Nephron progenitor cell (in vitro differentiated cells): Measurements from ENCODE around the gene PCSK5.

Experiments used
- DNase-seq: peaks from one replicate; pipeline ENCODE4 v3.0.0; 2021
- H3K27ac Mint-ChIP-seq: 2 replicates; pipeline ENCODE4 v1.8.0; 2021; ENCODE audit warnings: mild to moderate bottlenecking, moderate library complexity, mixed read lengths
- H3K27me3 Mint-ChIP-seq: 2 replicates; pipeline ENCODE4 v1.8.0; 2021; ENCODE audit warnings: mild to moderate bottlenecking, low read depth, mixed read lengths; ENCODE audit not compliant: poor library complexity
- H3K36me3 Mint-ChIP-seq: 2 replicates; pipeline ENCODE4 v1.8.0; 2021; ENCODE audit warnings: low read depth, mixed read lengths
- H3K4me1 Mint-ChIP-seq: 2 replicates; pipeline ENCODE4 v1.8.0; 2021; ENCODE audit warnings: mixed read lengths
- H3K4me3 Mint-ChIP-seq: 2 replicates; pipeline ENCODE4 v1.8.0; 2021; ENCODE audit warnings: mild to moderate bottlenecking, moderate library complexity, mixed read lengths
- H3K9me3 Mint-ChIP-seq: 2 replicates; pipeline ENCODE4 v1.8.0; 2021; ENCODE audit warnings: mild to moderate bottlenecking, moderate library complexity, mixed read lengths
- TF ChIP-seq, protein P1 (sequence below): fragments of 200-600 bp; sonication (generic); IDR thresholded peaks from 2 replicates; pipeline ENCODE4 v1.5.0; 2021; ENCODE audit warnings: antibody characterized with exemption

The PCSK5 gene

DNA sequence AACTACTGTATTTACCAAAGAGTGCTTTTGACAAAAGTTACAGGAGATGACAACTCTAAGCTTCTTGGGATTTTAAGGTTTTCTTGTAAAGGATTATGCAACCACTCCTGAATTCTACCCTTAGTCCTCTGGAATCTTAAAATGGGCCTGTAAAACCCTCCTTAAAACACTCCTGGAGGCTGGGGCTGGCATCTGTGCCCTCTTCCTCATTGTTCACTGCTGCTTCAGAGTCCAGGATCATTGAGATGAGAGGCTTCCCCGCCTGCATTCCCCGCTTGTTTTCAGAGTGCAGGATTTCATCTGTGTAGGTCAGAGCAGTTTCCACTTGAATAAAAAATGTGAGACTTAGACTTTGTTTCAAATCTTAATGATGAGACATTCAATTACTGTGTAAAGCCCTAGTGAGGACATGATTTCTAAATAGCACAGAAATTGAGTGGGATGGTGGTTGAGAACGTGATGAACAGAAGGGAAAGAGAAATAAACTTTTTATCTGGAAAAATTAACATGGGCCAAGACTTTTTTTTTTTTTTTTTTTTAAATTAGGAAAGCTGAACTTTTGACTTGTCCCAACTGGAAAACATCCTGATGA lies 40.4 kb downstream of the PCSK5 start:
- no peak for DNase-seq
- TF ChIP-seq, protein P1, sequence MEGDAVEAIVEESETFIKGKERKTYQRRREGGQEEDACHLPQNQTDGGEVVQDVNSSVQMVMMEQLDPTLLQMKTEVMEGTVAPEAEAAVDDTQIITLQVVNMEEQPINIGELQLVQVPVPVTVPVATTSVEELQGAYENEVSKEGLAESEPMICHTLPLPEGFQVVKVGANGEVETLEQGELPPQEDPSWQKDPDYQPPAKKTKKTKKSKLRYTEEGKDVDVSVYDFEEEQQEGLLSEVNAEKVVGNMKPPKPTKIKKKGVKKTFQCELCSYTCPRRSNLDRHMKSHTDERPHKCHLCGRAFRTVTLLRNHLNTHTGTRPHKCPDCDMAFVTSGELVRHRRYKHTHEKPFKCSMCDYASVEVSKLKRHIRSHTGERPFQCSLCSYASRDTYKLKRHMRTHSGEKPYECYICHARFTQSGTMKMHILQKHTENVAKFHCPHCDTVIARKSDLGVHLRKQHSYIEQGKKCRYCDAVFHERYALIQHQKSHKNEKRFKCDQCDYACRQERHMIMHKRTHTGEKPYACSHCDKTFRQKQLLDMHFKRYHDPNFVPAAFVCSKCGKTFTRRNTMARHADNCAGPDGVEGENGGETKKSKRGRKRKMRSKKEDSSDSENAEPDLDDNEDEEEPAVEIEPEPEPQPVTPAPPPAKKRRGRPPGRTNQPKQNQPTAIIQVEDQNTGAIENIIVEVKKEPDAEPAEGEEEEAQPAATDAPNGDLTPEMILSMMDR, result no peak

DNA sequence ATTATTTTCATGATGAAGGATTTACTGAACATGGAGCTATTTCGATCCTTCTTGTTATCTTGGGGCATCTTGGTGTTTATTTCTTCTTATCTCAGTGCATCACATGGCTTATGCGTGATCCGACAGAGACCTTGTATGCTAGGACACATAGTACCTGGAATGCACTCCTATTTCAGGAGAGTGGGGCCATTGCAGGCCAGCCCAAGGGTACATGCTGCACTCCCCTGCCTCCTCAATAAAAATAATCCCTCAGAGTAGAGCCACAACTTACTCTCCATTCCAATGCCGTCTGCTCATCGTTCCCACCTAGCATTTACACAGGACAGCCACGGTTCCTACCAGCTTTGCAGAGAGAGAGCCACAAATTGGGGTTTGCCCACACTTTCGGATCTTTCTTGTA lies 43.5 kb downstream of the PCSK5 start:
- Mint-ChIP-seq H3K9me3 (no peaks in the 10 kb centered on the region), H3K4me1 (peaks cover 39% of the 10 kb centered on the region), H3K36me3 (peaks cover 83% of the 10 kb centered on the region), H3K4me3 (no peak overlapping the region), H3K27me3 (peaks cover 2% of the 10 kb centered on the region), H3K27ac (peak overlapping the region; percentile 24)
- no peak for DNase-seq
- TF ChIP-seq, protein P1, result no peak

More for the DNA sequence above, 40.4 kb downstream of the PCSK5 start:
- Mint-ChIP-seq H3K9me3 (no peaks in the 10 kb centered on the region), H3K27me3 (peaks cover 2% of the 10 kb centered on the region), H3K36me3 (peaks cover 53% of the 10 kb centered on the region), H3K4me1 (peaks cover 47% of the 10 kb centered on the region), H3K4me3 (no peak overlapping the region), H3K27ac (peak overlapping the region; percentile 65)

DNA sequence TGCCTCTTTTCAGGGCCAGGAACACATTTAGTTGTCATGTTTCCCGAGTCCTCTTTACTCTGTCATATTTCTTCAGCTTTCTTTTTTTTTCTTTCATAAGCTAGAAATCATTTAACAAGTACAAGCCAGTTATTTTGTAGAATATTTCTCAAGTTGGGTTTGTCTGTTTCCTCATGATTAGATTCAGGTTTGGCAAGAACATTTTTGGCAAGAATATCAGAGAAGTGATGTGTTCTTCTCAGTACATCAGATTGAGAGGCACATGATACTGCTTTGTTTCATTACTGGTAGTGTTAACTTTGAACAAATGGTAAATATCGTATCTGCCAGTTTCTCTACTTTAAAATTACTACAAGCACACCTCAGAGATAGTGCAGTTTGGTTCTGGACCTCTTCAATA lies 45.1 kb downstream of the PCSK5 start:
- no peak overlapping the region for H3K27ac Mint-ChIP-seq
- no peak overlapping the region for H3K4me3 Mint-ChIP-seq
- H3K36me3 Mint-ChIP-seq, result peaks cover 93% of the 10 kb centered on the region
- TF ChIP-seq, protein P1, result no peak
- no peaks in the 10 kb centered on the region for H3K9me3 Mint-ChIP-seq
- peaks cover 24% of the 10 kb centered on the region for H3K4me1 Mint-ChIP-seq
- no peak for DNase-seq
- no peaks in the 10 kb centered on the region for H3K27me3 Mint-ChIP-seq

DNA sequence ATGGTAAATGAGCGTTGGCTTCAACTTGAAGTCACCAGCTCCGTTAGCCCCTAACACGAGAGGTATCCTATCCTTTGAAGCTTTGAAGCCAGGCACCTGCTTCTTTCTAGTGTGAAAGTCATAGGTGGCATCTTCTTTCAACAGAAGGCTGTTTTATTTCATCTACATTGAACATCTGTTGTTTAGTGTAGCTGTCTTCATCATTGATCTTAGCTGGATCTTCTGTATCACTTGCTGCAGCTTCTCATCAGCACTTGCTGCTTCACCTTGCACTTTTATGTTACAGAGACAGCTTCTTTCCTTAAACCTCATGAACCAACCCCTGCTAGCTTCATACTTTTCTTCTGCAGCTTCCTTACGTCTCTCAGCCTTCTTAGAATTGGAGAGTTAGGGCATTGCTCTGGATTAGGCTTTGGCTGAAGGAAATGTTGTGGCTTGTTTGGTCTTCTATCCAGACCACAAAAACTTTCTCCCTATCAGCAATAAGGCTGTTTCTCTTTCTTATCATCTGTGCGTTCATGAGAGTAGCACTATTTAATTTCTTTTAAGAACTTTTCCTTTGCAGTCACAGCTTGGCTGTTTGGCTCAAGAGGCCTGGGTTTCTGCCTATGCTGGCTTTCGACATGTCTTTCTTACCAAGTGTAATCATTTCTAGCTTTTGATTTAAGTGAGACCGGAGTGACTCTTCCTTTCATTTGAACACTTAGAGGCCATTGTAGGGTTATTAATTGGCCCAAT lies 47.2 kb downstream of the PCSK5 start:
- Mint-ChIP-seq H3K4me3 (no peak overlapping the region), H3K36me3 (peaks cover 99% of the 10 kb centered on the region), H3K27ac (peak overlapping the region; percentile 10), H3K4me1 (peaks cover 3% of the 10 kb centered on the region), H3K27me3 (no peaks in the 10 kb centered on the region), H3K9me3 (peaks cover 7% of the 10 kb centered on the region)
- TF ChIP-seq, protein P1, result no peak
- no peak for DNase-seq

DNA sequence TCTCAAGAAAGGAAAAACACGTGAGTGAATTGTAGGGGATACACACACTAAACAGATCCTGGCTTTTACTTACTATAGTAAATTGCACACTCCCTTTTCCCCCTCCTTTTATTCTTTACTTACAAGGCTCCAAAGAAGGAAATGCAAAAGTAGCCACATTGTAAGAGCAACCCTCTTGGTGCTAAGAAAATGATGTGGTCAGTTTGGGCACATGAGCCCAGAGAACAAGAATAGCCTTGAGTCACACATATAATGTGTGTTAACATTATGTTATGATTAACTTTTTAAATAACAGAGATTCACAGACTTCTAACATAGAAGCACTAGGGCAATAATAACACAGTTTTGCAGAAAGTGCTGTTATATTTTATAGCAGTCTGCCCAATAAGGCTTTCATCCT lies 48.5 kb downstream of the PCSK5 start:
- no peak overlapping the region for H3K4me3 Mint-ChIP-seq
- no peaks in the 10 kb centered on the region for H3K27me3 Mint-ChIP-seq
- TF ChIP-seq, protein P1, result no peak
- H3K27ac Mint-ChIP-seq, result no peak overlapping the region
- peaks cover 99% of the 10 kb centered on the region for H3K36me3 Mint-ChIP-seq
- no peaks in the 10 kb centered on the region for H3K4me1 Mint-ChIP-seq
- DNase-seq, result no peak
- peaks cover 7% of the 10 kb centered on the region for H3K9me3 Mint-ChIP-seq
